Stimulated activated CD8-positive, alpha-beta memory T cell treated with anti-CD3 and anti-CD28 coated beads, Interleukin-7, amount 100 ng/mL, for 1 hour (primary cell): ENCODE measurements around the gene ARHGAP15.

Experiments
- DNase-seq, 2 donors: peaks; one replicate each; pipeline ENCODE4 v3.0.0-alpha.2; 2020; ENCODE audit warnings: low read depth in 2 of 2

The ARHGAP15 gene

DNA sequence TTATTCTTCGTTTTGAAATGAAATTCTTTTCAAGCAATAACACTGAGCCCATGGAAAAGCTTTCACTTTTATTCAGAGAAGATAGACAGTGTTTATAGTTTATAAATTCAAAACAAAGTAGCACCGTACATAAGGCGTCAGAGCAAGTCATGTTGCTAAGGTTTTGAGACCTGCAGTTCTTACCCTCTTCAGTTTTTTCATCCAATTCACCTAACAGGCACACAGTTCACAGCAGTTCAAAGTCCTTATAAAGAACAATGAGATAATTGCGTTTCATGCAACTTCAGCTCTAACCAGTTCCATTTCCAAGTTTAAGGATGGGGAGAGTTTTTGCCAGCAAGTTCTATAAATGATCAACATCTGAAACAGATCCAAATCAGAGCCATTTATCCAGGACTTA, 96.7 kb downstream of the ARHGAP15 start:
- no peak for DNase-seq

DNA sequence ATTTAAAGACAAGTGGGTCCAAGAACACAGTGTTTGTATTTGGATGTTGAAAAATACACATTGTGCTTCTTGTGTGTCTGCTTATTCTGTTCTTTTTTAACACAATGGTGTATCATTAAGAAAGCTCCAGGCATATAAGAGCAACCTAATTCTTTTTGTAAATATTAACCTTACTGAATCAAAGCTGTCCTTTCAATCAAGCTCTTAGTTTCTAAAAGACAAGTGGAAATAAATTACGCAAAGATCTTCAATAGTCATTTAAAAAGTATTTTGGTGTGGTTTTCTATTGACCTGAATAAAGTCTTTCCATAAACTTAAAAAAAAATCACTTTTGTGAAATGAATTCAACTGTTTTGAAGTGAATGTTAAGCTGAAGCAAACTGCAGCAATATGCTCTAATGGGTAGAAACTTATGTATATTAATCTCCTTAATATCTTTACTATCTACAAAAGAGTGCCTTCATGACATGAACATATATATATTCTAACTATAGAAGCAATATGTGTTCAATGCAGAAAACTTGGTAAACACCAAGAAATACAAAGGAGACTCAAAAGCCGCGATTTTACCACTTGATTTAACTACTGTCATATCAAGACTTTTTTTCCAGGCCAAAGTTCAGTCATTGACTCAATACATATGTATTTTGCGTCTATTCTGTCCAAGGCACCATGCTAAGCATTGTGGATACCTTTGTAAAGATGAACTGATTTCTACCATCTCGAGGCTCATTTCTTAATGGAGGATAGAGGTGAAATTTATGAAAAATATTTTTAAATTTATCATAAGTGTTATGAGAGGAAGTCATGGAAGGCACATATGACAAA, 97.7 kb downstream of the ARHGAP15 start:
- no peak for DNase-seq

DNA sequence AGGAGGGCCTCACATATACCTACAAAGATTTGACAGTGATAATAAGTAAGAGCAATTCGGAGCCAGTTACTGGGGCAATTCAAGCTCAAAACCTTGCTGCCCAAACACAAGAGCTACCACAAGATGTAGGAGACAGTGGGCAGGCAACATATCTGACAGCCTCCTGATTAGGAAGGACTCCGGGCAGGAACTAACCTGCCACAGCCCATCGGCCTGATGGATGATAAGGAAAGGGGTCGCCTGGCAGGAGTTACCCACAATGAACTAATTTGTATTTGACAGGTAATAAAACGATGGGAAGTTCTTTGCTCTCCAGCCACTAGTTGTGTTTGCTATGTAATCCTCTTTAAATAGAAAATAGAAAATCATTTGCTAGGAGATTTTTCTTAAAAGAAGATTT, 100.2 kb downstream of the ARHGAP15 start:
- no peak for DNase-seq

DNA sequence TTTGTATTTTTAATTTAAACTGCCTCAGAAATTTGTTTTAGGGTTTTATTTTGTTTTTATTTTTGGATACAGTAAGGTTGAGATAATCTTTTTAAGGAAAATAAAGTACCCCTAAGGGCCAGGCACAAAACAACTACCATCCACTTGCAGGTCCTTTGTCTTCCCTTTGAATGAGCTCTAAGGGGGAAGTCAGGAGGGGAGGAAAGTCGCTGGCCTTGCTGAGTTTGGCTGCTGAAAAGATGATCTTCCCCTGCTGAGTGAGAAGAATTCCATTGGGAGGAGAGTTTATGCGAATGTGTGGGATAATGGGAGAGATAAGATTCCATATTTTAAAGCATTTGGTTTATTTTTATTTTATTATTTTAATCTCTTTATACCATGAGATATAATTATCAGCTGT, 100.7 kb downstream of the ARHGAP15 start:
- no peak for DNase-seq

DNA sequence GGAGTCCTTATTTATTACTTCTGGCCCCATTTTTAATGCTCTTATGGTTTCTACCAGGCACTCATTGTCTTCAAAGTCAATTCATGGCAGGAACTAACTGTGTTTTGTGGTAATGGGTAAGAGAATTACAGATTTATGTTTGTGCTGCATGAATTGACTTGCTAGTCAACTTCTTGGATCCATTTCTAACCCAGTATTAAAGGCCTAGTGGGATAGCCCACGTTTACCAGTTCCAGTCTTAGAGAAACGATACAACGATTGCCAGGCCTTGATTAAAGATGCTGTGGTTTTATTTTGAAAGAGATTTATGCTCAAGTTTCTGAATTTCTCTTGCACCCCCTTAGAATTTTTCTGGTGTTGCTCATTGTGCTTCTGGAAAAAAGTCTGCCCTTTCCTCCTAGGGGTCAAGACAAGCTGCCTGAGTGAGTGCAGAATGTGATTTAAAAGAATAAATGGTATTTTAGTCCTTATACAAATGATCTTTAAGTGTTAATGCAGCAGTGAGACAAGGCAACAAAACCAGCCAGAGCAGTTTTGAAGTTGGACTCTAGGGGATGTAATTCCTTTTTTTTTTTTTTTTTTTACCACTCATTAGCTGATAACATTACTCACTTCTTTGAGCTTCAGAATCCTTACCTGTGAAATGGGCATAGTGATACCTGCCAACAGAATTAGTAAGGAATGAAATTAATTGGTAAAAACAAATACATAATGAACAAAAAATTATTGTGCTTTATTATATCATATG, 101.5 kb downstream of the ARHGAP15 start:
- DNase-seq = no peak

DNA sequence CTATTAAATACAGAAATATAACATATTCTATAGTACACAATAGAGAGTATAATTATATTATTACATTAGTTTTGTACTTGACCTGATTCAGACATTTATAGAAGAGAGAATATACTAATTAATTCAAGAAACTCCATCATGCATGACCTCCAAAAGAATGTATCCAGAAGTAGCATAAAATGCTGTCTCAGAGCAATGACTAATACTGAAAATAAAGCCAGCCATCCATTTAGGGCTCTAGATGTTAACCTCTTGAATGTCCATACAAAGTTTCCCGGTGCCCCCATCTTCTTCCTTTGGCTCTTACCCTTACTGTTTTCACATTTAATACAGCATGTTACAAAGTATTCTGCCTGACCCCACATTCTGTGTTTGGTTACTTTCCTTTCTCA, 102.0 kb downstream of the ARHGAP15 start:
- no peak for DNase-seq

DNA sequence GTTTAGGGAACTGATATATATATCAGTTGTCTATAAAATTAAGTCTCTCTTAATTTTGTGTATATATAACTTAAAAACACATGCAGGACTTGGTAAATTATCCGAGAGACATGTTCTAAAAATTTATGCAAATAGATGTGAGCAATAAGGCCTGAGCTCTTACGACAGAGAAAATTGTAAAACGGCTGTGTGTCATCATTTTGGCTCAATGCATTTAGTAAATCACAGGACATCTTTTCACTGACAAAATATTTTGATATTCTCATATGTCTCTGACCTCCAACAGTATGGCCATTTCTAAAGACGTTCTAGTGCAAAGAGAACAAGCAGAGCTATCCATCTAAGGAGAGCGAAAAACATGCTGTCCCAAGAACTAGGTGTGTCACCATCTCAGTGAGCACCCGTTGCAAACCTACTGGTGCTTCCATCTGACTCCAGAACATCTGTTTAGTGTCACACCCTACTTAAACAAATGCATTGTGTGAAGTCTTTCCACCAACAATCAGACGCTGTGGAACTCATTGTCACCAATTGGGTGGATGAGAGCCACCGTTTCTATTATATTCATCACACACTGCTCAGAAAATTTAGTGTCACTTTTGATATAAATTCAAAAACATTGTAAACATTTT, 108.0 kb downstream of the ARHGAP15 start:
- no peak for DNase-seq

DNA sequence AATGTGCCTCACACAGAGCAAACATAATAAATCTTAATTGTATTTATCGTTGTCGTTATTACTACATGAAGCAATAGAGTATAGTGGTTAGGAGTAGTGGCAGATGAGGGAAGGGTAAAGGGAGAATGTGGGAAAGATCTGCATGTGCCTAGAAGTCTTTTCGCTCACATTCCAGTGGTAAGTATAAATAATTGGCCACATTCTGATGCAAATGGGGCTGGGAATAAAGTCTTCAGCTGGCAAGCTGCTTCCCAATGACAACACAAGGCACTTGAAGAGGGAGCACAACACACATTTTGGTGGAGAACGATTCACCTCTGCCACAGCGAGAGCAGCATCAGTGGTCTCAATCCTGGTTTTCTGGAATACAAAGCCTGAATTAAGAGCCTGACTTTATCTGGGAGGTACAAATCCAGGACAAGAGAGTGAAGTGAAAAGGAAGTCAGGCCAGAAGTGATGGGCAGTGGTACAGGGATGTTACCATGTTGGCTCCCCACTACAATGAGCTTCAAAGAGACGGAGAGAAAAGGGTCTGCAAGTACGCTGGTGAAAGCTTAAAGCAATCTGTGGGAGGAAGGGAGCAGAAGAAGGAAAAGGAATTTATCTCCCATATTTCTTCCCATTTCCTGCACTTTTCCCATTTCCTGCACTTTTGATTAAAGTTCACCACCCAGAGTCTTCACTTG, 112.3 kb downstream of the ARHGAP15 start:
- DNase-seq = no peak

DNA sequence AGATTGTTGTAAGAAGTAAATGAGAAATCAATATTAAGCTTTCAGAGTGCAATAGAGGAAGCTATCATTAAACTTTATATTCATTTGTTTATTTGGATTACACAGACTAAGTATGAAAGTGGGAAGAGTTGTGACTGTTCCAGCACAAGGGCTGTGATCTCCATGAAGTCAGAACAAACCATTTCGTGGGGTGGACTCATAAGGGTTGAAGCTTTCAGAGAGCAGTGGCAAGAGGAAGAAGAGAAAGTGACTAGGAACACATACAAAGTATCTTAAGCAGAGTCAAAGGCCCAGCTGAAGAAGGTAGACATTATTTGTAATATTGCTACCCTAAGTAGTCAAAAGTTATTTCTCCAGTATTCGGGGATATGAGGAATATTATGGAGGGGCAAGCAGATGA, 117.0 kb downstream of the ARHGAP15 start:
- DNase-seq = no peak

DNA sequence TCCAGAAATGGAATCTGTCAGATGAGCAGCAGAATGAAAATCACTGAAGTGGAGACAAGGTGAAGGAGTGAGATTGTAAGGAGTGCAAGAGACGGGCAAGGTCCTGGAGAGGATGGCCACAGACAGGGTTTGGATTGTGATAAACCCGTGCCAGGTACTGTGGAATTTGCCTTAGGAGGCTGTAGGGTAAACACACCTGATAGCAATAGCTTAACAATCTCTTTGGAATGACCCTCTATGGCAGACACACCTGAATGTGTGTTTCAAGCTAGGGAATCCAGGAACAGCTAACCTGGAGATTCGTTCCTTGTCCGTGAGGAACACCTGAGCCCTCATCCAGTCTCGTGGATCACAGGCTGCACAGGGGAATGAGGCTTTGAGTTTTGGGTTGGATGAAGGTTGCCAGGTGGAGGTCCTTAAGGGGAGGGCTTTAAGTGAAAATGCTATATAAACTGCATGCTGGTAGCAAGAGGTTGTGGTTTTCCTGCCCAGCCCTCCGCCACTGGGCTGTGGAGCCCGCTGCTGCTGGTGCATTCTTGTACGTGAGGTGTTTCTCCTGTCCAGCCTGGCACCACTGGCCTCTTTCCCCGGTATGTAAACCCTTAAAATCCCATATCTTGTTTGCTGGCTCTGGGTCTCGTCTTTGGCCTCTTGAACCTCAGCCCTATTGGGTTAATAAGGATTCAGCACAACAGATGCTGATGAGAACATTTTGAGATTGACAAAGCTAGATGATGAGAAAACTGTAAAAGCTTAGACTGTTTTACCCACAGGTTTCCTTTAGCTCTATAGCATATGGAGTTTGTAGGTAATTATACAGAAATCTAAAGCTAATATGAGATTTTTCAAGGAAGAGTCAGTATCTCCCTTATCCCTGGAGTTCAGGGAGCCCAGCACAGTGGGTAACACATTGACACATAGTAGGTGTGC, 117.9 kb downstream of the ARHGAP15 start:
- no peak for DNase-seq

DNA sequence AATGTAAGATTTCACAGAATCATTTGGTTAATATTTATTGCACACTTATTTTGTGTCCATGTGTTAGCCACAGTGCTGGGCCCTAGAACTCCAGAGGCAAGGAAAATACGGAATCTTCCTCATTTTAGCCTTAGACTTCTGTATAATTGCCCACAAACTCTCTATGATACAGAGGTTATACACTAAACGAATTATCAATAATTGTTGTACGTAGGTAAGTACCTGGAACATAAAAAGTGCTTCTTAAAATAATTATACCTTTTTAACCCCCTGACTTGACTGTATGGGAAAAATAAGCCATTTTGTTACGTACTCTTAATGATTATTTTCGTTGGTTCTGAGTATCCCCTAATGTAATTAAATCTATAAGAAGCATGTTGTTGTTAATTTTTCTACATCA, 119.4 kb downstream of the ARHGAP15 start:
- DNase-seq = no peak

DNA sequence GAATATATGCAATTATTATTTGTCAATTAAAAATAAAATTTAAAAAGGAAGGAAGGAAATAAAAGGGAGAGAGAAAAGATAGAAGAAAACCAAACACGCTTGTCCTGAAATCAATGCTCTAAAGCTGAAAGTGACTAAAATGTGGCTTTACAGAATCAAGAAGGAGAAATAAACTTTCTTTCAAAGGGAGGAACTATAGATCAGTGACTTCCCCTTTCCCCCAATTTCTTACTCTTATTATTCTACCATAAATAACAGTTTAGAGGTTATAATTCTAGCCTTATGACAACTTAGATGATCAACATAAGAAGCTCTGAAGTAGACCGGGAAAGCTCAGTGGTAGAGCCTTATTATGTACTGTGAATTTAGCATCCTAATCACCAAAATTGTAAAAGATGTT, 122.5 kb downstream of the ARHGAP15 start:
- no peak for DNase-seq

DNA sequence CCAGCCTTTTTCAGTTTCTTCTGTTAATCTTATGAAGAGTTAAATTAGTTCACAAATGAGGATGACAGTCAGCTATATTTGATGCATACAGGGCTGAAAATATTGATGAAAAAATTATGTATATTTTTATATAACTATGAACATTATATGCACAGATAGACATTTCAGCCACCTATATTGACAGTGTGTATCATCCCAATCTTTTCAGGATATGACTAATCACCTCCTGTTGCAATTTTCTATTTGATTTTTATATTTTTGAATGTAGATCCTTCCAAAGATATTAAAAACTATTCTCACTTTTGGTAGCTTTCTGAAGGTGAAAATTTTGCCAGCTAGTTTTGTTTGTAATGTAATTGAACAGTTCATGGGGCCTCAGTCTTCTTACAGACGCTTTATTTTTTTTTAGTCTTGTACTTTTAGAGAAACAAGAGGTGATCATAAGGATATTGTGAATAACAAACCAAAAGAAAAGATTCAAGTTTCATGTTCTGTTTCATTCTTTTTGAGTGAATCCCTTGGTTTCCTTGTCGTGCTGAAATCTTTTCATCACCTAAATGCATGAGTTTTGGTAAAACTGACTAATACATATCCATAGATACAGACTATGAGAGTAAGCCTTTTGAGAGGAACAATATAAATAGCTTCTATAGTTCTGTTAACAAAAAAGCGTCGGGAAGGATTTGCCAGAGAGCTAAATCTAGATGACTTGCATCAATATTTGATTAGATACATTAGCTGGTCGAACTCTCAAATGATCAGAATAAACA, 123.1 kb downstream of the ARHGAP15 start:
- no peak for DNase-seq

DNA sequence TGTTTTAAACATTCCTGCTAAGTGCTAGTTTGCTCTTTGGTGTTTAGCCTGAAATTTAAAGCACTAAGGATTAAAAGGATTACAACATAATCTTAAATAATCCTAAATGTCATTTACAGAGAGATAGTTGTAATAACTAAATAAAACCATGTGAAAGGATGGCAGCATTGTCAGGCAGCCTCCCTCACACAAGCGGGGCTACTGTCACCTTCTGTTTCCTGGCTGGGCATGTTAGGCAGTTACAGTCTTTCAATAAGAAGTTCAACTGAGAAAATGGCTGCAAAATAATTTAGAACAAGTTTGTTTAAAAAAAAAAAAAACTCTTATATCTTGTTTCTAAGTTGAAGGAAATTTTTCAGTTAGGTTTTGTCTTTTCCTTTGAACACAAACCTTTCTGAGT, 124.9 kb downstream of the ARHGAP15 start:
- DNase-seq = no peak

DNA sequence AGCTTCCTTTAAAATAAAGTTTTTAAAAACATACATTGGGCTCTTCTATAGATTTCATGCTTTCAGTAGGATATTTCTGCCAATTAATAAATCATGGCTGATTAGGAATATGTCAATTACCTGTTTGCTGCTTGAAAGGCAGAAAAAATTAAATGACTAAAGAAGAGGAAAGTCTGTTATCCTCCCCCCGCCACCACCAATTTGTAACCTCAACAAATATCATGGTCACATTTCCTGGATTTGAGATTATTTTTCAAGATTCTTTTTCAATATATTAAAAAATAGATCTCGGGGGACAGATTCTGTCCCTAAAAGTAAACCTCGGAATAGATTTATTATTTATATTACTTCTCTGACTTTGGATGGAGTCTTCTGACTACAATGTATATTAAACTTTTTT, 125.9 kb downstream of the ARHGAP15 start:
- DNase-seq = no peak

DNA sequence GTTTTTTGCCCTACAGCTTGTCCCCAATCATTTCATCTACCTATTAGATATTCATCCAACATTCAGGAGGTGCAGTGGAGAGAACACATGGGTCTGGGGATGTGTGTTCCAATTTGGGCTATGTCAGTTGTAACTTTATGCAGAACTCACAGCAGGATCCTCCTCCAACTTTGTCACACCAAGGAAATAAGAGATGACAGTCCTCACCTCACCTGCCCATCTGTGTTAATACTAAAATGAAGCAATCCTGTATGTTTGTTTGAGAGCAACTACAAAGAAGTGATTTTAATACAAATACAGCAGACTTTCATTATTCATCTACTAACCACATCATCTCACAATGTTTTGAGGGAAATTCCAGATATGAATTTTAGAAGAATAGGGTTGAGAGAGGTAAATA, 126.7 kb downstream of the ARHGAP15 start:
- no peak for DNase-seq

DNA sequence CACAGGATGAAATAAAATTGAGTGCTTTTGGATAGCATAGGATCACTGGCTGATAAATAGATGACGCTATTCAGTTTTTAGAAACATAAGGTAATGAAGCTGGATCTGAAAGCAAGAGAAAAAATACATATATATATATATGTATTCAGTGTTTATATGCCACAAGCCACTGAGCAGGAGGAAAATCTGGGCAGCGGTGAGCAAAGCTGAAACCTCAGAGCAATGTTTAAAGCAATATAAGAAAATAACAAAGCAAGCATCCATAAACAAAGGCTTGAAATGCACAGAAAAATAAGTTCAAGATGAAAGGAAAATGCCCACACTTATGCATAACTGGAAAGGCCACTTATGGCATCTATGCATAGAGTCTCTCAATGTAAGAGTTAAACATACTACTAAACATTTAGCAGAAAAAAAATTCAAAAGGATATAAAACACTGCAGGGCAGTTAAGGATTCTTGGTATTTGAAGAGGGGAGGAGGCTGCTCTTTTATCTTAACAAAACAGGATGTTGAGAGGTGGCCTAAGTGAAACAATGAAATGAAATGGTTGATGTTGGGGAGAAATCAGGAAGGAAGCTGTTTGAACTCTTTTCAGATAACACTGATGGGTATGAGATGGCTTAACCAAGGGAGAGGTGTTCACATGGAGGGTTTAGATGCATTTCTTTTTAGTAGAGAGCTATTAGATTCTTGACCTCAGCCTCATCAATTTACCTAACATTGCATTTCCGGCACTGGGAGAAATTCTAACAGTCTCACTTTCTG, 129.1 kb downstream of the ARHGAP15 start:
- DNase-seq = no peak

DNA sequence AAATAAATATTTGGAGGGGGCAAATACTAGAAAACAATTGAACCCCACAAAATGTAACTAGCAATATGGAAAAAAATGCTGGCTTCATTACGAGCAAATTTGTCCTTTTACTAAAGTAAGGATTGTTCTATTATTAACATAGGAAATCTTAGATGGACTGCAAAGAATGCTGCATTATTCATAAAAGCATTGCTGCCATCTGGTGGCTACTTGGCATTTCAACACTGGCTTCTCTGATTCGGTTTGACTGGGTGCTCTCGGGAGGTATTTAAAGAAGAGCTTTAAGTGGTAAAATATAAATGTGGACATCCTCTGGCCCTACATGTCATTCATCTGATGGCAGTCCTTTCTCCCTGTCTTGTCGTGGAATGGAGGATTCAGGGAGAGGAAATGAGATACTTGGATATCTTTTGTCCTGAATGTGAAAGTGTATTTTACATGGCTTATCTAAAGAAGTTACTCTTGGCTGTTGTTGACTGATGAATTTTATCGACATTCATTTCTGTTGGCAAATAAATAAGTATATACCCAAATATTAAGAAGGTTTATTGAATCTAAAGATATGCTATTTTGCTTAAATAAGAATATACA, 130.2 kb downstream of the ARHGAP15 start:
- peak; percentile 41 to 42 for DNase-seq

DNA sequence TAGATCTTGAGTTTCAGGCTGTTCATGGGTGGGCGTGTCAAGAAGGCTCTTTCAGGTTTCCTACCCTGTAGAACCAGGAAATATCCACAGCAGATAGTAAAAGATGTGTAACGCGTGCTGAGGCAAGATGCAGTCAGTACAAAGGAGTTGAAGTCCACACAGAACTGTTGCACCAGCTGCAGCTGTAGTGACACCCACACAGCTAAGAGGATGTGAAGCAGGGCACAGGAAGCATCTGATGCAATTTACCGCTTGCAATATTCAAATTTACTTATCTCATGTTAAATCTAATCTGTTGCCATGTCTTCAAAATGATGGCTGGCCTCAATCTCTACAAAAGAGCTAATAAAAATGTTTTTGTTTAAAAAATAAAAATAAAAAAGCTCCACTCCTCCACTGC, 132.8 kb downstream of the ARHGAP15 start:
- DNase-seq = no peak
